GM12878 (cell line): ENCODE results near the gene AP3B1. TPM values are rescaled to one million over a fixed set of nuclear protein-coding genes. Genes with fewer than 3 reads are reported as not detected.
A peak's percentile ranks its signal among the peaks of the same experiment; 100 is the strongest.
"Not testable (repeated sequence)": the region's sequence is repeated elsewhere in the genome, so short reads cannot be mapped to it uniquely, and the experiment has no call there.

Experiments used
- ATAC-seq: fragments of 200-7000 bp; cut with Tn5 transposase; 3 replicates; pipeline ENCODE4 v1.9.1; 2020; ENCODE audit warnings: mild to moderate bottlenecking, moderate library complexity
- BruUV-seq: library from RNA; stranded (reverse); fragments of 400-500 nt; replicated peaks from 2 replicates; lab custom pipeline; 2021; lab: Mats Ljungman, UMichigan
- CTCF ChIA-PET: fragments of 300-600 bp; sonication (Branson Sonifier 250); formaldehyde crosslinking; extraction: SDS; loops from one replicate; lab custom pipeline; 2021; ENCODE audit warnings: inconsistent platforms; lab: Yijun Ruan, JAX
- POLR2A ChIA-PET: fragments of 350-600 bp; formaldehyde crosslinking; extraction: SDS; loops from one replicate; lab custom pipeline; 2021; ENCODE audit warnings: inconsistent platforms; lab: Charles Lee
- RAD21 ChIA-PET: fragments of 300-600 bp; sonication (Branson Sonifier 250); formaldehyde crosslinking; loops from one replicate; lab custom pipeline; 2023; ENCODE audit warnings: antibody characterized with exemption; ENCODE audit not compliant: unreplicated experiment; lab: Charles Lee
- SMC1A ChIA-PET: fragments of 300-600 bp; sonication (Branson Sonifier 250); formaldehyde crosslinking; loops from one replicate; lab custom pipeline; 2023; ENCODE audit not compliant: unreplicated experiment, uncharacterized antibody; lab: Charles Lee
- DNase-seq: peaks from one replicate; pipeline ENCODE4 v3.0.0-alpha.2; 2011; ENCODE audit warnings: low read depth, low spot score
- FAIRE-seq: peaks from 3 replicates; lab custom pipeline; 2011; peaks lifted over from hg19 to GRCh38; lab: Jason Lieb, UNC
- H2AFZ ChIP-seq: 2 replicates; pipeline ENCODE4 v1.6.0; 2011; ENCODE audit warnings: low read depth, low read length, control low read depth; ENCODE audit not compliant: control insufficient read depth
- H3K27ac ChIP-seq: 2 replicates; pipeline ENCODE4 v1.5.1; 2011; ENCODE audit warnings: control low read depth; ENCODE audit not compliant: control insufficient read depth, insufficient read depth
- H3K27me3 ChIP-seq, 2 experiments: replicated peaks in 1 of 2; 2 replicates each; pipeline versions ENCODE4 v1.6.0 to v1.6.1; 2011; ENCODE audit warnings: low read length in 1 of 2; ENCODE audit not compliant: control insufficient read depth in 2 of 2, insufficient read depth in 2 of 2
- H3K36me3 ChIP-seq, 2 experiments: 2 replicates each; pipeline ENCODE4 v1.5.1; 2011; ENCODE audit warnings: low read length in 1 of 2; ENCODE audit not compliant: control insufficient read depth in 2 of 2, insufficient read depth in 2 of 2
- H3K4me1 ChIP-seq: 2 replicates; pipeline ENCODE4 v1.6.1; 2011; ENCODE audit warnings: mild to moderate bottlenecking, low read length, moderate library complexity, mixed read lengths; ENCODE audit not compliant: control insufficient read depth, insufficient read depth
- H3K4me2 ChIP-seq: 2 replicates; pipeline ENCODE4 v1.6.0; 2011; ENCODE audit warnings: control low read depth; ENCODE audit not compliant: control insufficient read depth, insufficient read depth
- H3K4me3 ChIP-seq: fragments of 200-600 bp; sonication (generic); 2 replicates; pipeline ENCODE4 v1.5.1; 2016
- H3K79me2 ChIP-seq: 2 replicates; pipeline ENCODE4 v1.6.0; 2011; ENCODE audit warnings: low read length; ENCODE audit not compliant: control insufficient read depth, insufficient read depth
- H3K9ac ChIP-seq: 2 replicates; pipeline ENCODE4 v1.8.0; 2011; ENCODE audit warnings: low read length, control low read depth, mixed read lengths; ENCODE audit not compliant: control insufficient read depth, insufficient read depth
- H3K9me3 ChIP-seq: replicated peaks from 3 replicates; pipeline ENCODE4 v1.5.1; 2011; ENCODE audit warnings: mild to moderate bottlenecking, low read length; ENCODE audit not compliant: control insufficient read depth, insufficient read depth
- H4K20me1 ChIP-seq: 2 replicates; pipeline ENCODE4 v1.6.0; 2011; ENCODE audit not compliant: control insufficient read depth, insufficient read depth
- ATF3 ChIP-seq: IDR thresholded peaks from 2 replicates; pipeline ENCODE4 v1.6.1; 2011; ENCODE audit warnings: low read depth, mild to moderate bottlenecking, low read length, moderate library complexity, borderline replicate concordance; ENCODE audit errors: extremely low read depth
- CHD2 ChIP-seq: IDR thresholded peaks from 2 replicates; pipeline ENCODE4 v1.6.1; 2011; ENCODE audit warnings: low read depth, low read length, improper control_type of control experiment, borderline replicate concordance
- CREB1 ChIP-seq: IDR thresholded peaks from 2 replicates; pipeline ENCODE4 v1.6.1; 2012; ENCODE audit warnings: low read depth, mild to moderate bottlenecking, inconsistent platforms
- EP300 ChIP-seq, 2 experiments: fragments of 150-350 bp in 1 of 2; IDR thresholded peaks; 2 replicates each; pipeline ENCODE4 v1.6.1; 2011 to 2012; ENCODE audit warnings: low read depth in 2 of 2, low read length in 2 of 2, borderline replicate concordance in 1 of 2, improper control_type of control experiment in 1 of 2, inconsistent platforms in 1 of 2; ENCODE audit not compliant: control insufficient read depth in 1 of 2
- FOXK2 ChIP-seq: fragments of 450-650 bp; IDR thresholded peaks from 2 replicates; pipeline ENCODE4 v1.6.1; 2017; ENCODE audit warnings: mild to moderate bottlenecking, moderate library complexity
- KDM1A ChIP-seq: fragments of 200-600 bp; sonication (generic); IDR thresholded peaks from 2 replicates; pipeline ENCODE4 v1.6.1; 2016; ENCODE audit warnings: borderline replicate concordance
- NBN ChIP-seq: fragments of 450-650 bp; IDR thresholded peaks from 2 replicates; pipeline ENCODE4 v1.6.1; 2016
- PKNOX1 ChIP-seq: fragments of 450-650 bp; IDR thresholded peaks from 2 replicates; pipeline ENCODE4 v1.6.1; 2016; ENCODE audit warnings: mild to moderate bottlenecking
- RAD51 ChIP-seq: fragments of 450-650 bp; IDR thresholded peaks from 2 replicates; pipeline ENCODE4 v1.6.1; 2016; ENCODE audit warnings: moderate library complexity, mild to moderate bottlenecking, inconsistent platforms
- SMAD5 ChIP-seq: IDR thresholded peaks from 2 replicates; pipeline ENCODE4 v1.6.1; 2016; ENCODE audit warnings: antibody characterized with exemption, low read depth
- SMARCA5 ChIP-seq: fragments of 450-650 bp; IDR thresholded peaks from 2 replicates; pipeline ENCODE4 v1.6.1; 2017; ENCODE audit warnings: mild to moderate bottlenecking
- SPI1 ChIP-seq: IDR thresholded peaks from 2 replicates; pipeline ENCODE4 v1.6.1; 2011; ENCODE audit warnings: low read depth, mild to moderate bottlenecking, low read length, moderate library complexity, borderline replicate concordance; ENCODE audit not compliant: insufficient read depth
- ZNF207 ChIP-seq: fragments of 450-650 bp; IDR thresholded peaks from 2 replicates; pipeline ENCODE4 v1.6.1; 2014; ENCODE audit warnings: antibody characterized with exemption, mild to moderate bottlenecking, borderline replicate concordance
- ZNF622 ChIP-seq: fragments of 450-650 bp; IDR thresholded peaks from 2 replicates; pipeline ENCODE4 v1.6.1; 2017; ENCODE audit warnings: mild to moderate bottlenecking, inconsistent platforms
- WGBS: methylation state at CpG from one replicate; pipeline ENCODE4 v1.1.6; 2016; ENCODE audit warnings: low lambda C conversion rate; ENCODE audit not compliant: insufficient replicate concordance, insufficient coverage; ENCODE audit errors: missing lambda C conversion rate; 5-methylcytosine and 5-hydroxymethylcytosine counted together
- in situ Hi-C: fragments of 300-500 bp; cut with MboI; formaldehyde crosslinking; loops from 9 replicates; pipeline ENCODE4 v1.14.3; 2018; ENCODE audit warnings: mixed read lengths
- intact Hi-C: fragments of 100-400 bp; cut with micrococcal nuclease; formaldehyde crosslinking; loops from one replicate; pipeline ENCODE4 v1.14.2; 2022; ENCODE audit not compliant: unreplicated experiment
- polyA plus RNA-seq, 11 experiments: library from polyadenylated mRNA; depleted of rRNA in 4 of 11; unstranded in 6 of 11; stranded (reverse) in 5 of 11; fragments of >200 nt; fragmentation: Nextera tagmentation in 4 of 11; fragmentation: Illumina TruSeq in 1 of 11; extraction: Ambion mirVana in 4 of 11; extraction: Trizol in 1 of 11; gene quantifications; 1 replicate in 1 of 11; 2 replicates in 10 of 11; pipeline versions ENCODE4 v1.2.1 to v1.2.3, GENCODE V29; 2011 to 2016; ENCODE audit warnings: inconsistent platforms in 2 of 11, missing spikeins in 2 of 11, low read depth in 1 of 11
- total RNA-seq, 4 experiments: library from RNA; depleted of rRNA in 3 of 4; stranded (reverse); fragments of >200 nt in 3 of 4; fragmentation: Illumina TruSeq in 1 of 4; extraction: Trizol in 1 of 4; gene quantifications; 2 replicates each; pipeline versions ENCODE4 v1.2.1 to v1.2.3, GENCODE V29; 2013 to 2021

AP3B1 gene
- total and polyA plus RNA-seq, 10 of the 15 experiments (the other 5 are each of a cell fraction or from before 2014, with no cell fraction given) = 30.9 to 70.8 (median 46.0) TPM

GRCh38 chr5:78170335-78170734 lies 124.2 kb downstream of the AP3B1 start:
- H3K4me1 ChIP-seq, H4K20me1 ChIP-seq, H3K9ac ChIP-seq, FAIRE-seq, intact Hi-C loops, RAD21 ChIA-PET, H2AFZ ChIP-seq, POLR2A ChIA-PET, H3K9me3 ChIP-seq, H3K27me3 ChIP-seq, in situ Hi-C loops, DNase-seq, SMC1A ChIA-PET, H3K79me2 ChIP-seq, H3K27ac ChIP-seq, H3K4me3 ChIP-seq, ATAC-seq, CTCF ChIA-PET, H3K4me2 ChIP-seq, BruUV-seq: not testable (repeated sequence)
- WGBS = 100% methylated on average over 1 of the region's 1 CpG
- peaks cover 8 to 10% of the 10 kb centered on the region in 2 experiments; a peak in 3 of 4 replicates for H3K36me3 ChIP-seq

GRCh38 chr5:78162253-78162862 lies 132.1 kb downstream of the AP3B1 start:
- no TSS peak for BruUV-seq
- no peaks in the 10 kb centered on the region for H3K4me1 ChIP-seq
- no peak overlapping the region for H2AFZ ChIP-seq
- no peak overlapping the region for H3K9ac ChIP-seq
- no peak for DNase-seq
- in situ Hi-C loops = no loop called here
- no peaks in the 10 kb centered on the region for H3K27me3 ChIP-seq
- ATAC-seq = peak; percentile 61
- no peak overlapping the region for H3K27ac ChIP-seq
- CTCF ChIA-PET = interaction anchor here (0.6 to 3.3 kb wide), 22 partner anchors 13 to 893 kb away, joined by 3 to 12 read pairs (median 3); no protein-coding TSS in a partner anchor
- RAD21 ChIA-PET = interaction anchor here (0.7 to 1.6 kb wide), 10 partner anchors 13 to 602 kb away, joined by 3 to 15 read pairs (median 4); no protein-coding TSS in a partner anchor
- H3K4me3 ChIP-seq = no peak overlapping the region
- intact Hi-C loops = loop anchor here (5.0 kb wide), 1 partner anchor 295 kb away; no protein-coding TSS in a partner anchor
- H4K20me1 ChIP-seq = no peaks in the 10 kb centered on the region
- WGBS = 98% methylated on average over 3 of the region's 3 CpGs
- no peak for FAIRE-seq
- peaks cover 0 to under 1% of the 10 kb centered on the region in 2 experiments; a peak in 2 of 4 replicates for H3K36me3 ChIP-seq
- SMC1A ChIA-PET = interaction anchor here (0.6 to 1.6 kb wide), 9 partner anchors 9 to 645 kb away, joined by 3 to 6 read pairs (median 3); no protein-coding TSS in a partner anchor
- no peak overlapping the region for H3K4me2 ChIP-seq
- H3K79me2 ChIP-seq = no peaks in the 10 kb centered on the region
- no peaks in the 10 kb centered on the region for H3K9me3 ChIP-seq
- POLR2A ChIA-PET = no interaction called here
- TF ChIP-seq CREB1 (no peak), CHD2 (no peak), PKNOX1 (no peak), KDM1A (no peak), RAD51 (no peak), EP300 (IDR thresholded peaks at IDR 0.05; ENCODE audit: borderline replicate concordance in 1 of 2, control insufficient read depth in 1 of 2, low read depth in 2 of 2, low read length in 2 of 2) (no peak), SMAD5 (no peak), SMARCA5 (no peak), ATF3 (no peak), FOXK2 (no peak), SPI1 (no peak), NBN (no peak), ZNF622 (no peak), ZNF207 (no peak)
